Mucosa of descending colon (tissue), 3 donors: ENCODE data around the gene HAPLN1. TPM values are rescaled to one million over a fixed set of nuclear protein-coding genes. Genes with fewer than 3 reads are reported as not detected.
A peak's percentile ranks its signal among the peaks of the same experiment; 100 is the strongest.

Experiments used
- ATAC-seq: fragments of 200-7000 bp; cut with Tn5 transposase; one replicate; pipeline ENCODE4 v1.9.1; 2020; ENCODE audit warnings: mild to moderate bottlenecking, moderate library complexity
- DNase-seq, 3 donors: peaks; one replicate each; pipeline ENCODE4 v3.0.0-alpha.2; 2020
- H3K36me3 ChIP-seq: fragments of 200-600 bp; one replicate; pipeline ENCODE4 v1.8.0; 2021; ENCODE audit warnings: low read depth, mild to moderate bottlenecking
- H3K4me1 ChIP-seq: fragments of 200-600 bp; one replicate; pipeline ENCODE4 v1.8.0; 2021; ENCODE audit warnings: low read depth, mild to moderate bottlenecking
- H3K4me3 ChIP-seq: fragments of 200-600 bp; one replicate; pipeline ENCODE4 v1.8.0; 2021; ENCODE audit warnings: mild to moderate bottlenecking
- H3K9me3 ChIP-seq: fragments of 200-600 bp; one replicate; pipeline ENCODE4 v1.8.0; 2021; ENCODE audit warnings: mild to moderate bottlenecking
- CTCF ChIP-seq: fragments of 200-600 bp; IDR thresholded peaks from one replicate; pipeline ENCODE4 v1.8.0; 2022; ENCODE audit warnings: antibody characterized with exemption, mild to moderate bottlenecking
- intact Hi-C, 2 donors: fragments of 100-400 bp; cut with DNase I in 1 of 2; cut with micrococcal nuclease in 1 of 2; formaldehyde crosslinking; loops; one replicate each; pipeline versions ENCODE4 v1.11.0 to v1.11.1; 2022; cut with DNase I, micrococcal nuclease
- total RNA-seq, 3 donors: library from RNA; stranded (reverse); fragmentation: NEBNext Ultra II Directional in 2 of 3; extraction: Animal tissue kit (Norgen Biotek cat#: 25700) in 2 of 3; gene quantifications; one replicate each; pipeline versions ENCODE4 v1.2.1 to v1.2.4, GENCODE V29; 2021 to 2023
- donor health status: DM: no; HTN: no; CAD: no; lungs with moderate emphysema.
- donor health status: DM: no; HTN: no; CAD: no.
- donor health status: DM: no; HTN: yes; CAD: no.

Gene HAPLN1
- total RNA-seq, 3 donors from 2014 or later = 0.93 to 9.6 (median 1.5) TPM

DNA sequence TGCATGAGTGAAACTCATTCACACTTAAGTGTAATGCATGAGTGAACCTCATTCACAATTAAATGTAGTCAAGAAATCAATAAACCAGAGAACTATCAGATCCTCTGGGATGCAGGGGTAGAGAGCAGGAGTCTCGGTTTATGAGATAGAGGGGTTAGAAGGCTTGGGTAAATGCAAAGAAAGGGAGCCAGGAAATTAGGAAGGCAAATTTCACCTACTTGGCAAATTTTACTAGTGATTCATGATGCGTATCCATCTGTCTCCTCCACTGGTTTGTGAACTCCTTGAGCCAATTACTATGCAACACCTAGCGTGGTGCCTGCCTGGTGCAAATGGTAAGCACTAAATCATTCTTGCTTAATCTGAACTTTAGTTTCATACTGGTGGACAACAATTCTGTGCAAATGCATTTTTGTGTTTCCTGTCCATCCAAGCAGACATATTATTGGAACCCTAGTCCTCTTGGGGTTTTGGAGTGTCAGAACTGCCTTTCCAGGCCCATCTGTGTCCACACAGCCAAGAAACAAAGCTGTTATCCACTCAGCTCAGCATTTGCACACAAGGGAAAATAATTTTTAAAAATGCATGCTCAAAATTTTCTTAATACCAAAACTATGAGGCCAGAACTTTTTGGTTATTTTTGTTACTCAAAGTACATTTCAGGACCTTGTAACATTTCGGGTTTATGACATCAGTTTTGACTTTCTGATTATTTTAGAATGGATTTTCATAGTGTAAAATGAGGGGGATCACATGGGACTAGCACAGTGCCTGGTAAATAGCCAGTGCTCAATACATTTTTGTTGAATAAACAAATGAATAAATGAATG lies 5.2 kb downstream of the HAPLN1 start:
- DNase-seq = no peak
- no peaks in the 10 kb centered on the region for H3K36me3 ChIP-seq
- no peak overlapping the region for H3K4me3 ChIP-seq
- no peak for ATAC-seq
- no peak for TF ChIP-seq CTCF
- H3K9me3 ChIP-seq = no peaks in the 10 kb centered on the region
- no peaks in the 10 kb centered on the region for H3K4me1 ChIP-seq
- intact Hi-C loops = no loop called here

GRCh38 chr5:83714810-83715209 lies 5.8 kb downstream of the HAPLN1 start:
- H3K4me1 ChIP-seq = no peaks in the 10 kb centered on the region
- no peaks in the 10 kb centered on the region for H3K36me3 ChIP-seq
- no peak for TF ChIP-seq CTCF
- no peak overlapping the region for H3K4me3 ChIP-seq
- intact Hi-C loops = no loop called here
- ATAC-seq (no peak), DNase-seq (no peak)
- no peaks in the 10 kb centered on the region for H3K9me3 ChIP-seq

DNA sequence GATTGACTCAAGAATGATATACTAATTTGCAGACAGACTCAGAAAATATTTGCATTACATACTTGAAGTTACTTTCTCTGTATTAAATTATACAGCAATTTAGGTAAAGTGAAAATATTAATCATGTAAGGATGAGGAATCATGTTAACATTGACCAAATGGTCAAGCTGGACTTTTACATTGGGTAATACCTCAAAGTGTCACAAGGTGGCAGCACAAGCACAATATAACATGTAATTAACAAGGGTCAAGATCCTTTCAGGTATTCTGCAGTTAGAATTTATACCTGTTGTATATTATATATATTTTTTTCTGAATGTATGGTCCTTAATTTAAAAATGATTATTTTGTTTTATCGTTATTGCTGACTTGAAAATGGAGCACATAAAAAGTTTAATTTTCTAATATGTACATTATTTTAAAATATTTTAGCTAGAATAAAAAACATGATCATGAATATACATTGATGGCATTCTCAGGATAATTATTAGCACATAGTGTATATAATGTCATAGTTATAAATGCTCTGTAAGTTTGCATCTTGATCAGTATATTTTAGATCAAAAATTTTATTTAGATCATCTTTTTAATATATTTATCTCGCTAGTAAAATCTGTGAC lies 8.6 kb downstream of the HAPLN1 start:
- ATAC-seq = peak; percentile 59

GRCh38 chr5:83709973-83710372 lies 10.7 kb downstream of the HAPLN1 start:
- H3K36me3 ChIP-seq = no peaks in the 10 kb centered on the region
- no peaks in the 10 kb centered on the region for H3K4me1 ChIP-seq
- DNase-seq (no peak), ATAC-seq (no peak)
- H3K4me3 ChIP-seq = no peak overlapping the region
- no peak for TF ChIP-seq CTCF
- intact Hi-C loops = no loop called here
- no peaks in the 10 kb centered on the region for H3K9me3 ChIP-seq

More for the DNA sequence above, 8.6 kb downstream of the HAPLN1 start:
- H3K9me3 ChIP-seq = no peaks in the 10 kb centered on the region
- no peaks in the 10 kb centered on the region for H3K4me1 ChIP-seq
- H3K4me3 ChIP-seq = no peak overlapping the region
- peak; percentile 41 for TF ChIP-seq CTCF
- H3K36me3 ChIP-seq = no peaks in the 10 kb centered on the region
- intact Hi-C loops = no loop called here
- peak in 1 of 3 donors; percentile 84 for DNase-seq

DNA sequence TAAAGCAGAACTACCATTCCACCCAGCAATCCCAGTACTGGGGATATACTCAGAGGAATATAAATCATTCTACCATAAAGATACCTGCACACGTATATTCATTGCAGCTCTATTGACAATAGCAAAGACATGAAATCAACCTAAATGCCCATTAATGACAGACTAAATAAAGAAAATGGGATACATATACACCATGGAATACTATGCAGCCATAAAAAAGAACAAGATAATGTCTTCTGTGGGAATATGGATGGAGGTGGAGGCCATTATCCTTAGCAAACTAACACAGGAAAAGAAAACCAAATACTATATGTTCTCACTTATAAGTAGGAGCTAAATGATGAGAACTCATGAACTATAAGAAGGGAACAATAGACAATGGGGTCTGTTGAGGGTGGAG lies 12.5 kb downstream of the HAPLN1 start:
- ATAC-seq = no peak

More for the DNA sequence above, 12.5 kb downstream of the HAPLN1 start:
- no peak overlapping the region for H3K4me3 ChIP-seq
- no peak for DNase-seq
- no peaks in the 10 kb centered on the region for H3K9me3 ChIP-seq
- no peak for TF ChIP-seq CTCF
- H3K36me3 ChIP-seq = no peaks in the 10 kb centered on the region
- intact Hi-C loops = no loop called here
- H3K4me1 ChIP-seq = no peaks in the 10 kb centered on the region
